NCI-H774 (cell line): Measurements from ENCODE around the gene CAMK2B.

Experiments
- DNase-seq: peaks from one replicate; lab custom pipeline; 2025; lab: John Stamatoyannopoulos, UW

The CAMK2B gene

GRCh38 chr7:44329888-44330287 lies 4.5 kb upstream of the CAMK2B start:
- DNase-seq = no peak

- no peak for DNase-seq
Measured at GRCh38 chr7:44329081-44329480, 3.7 kb upstream of the CAMK2B start.

GRCh38 chr7:44327981-44328380 lies 2.6 kb upstream of the CAMK2B start:
- DNase-seq = no peak

DNA sequence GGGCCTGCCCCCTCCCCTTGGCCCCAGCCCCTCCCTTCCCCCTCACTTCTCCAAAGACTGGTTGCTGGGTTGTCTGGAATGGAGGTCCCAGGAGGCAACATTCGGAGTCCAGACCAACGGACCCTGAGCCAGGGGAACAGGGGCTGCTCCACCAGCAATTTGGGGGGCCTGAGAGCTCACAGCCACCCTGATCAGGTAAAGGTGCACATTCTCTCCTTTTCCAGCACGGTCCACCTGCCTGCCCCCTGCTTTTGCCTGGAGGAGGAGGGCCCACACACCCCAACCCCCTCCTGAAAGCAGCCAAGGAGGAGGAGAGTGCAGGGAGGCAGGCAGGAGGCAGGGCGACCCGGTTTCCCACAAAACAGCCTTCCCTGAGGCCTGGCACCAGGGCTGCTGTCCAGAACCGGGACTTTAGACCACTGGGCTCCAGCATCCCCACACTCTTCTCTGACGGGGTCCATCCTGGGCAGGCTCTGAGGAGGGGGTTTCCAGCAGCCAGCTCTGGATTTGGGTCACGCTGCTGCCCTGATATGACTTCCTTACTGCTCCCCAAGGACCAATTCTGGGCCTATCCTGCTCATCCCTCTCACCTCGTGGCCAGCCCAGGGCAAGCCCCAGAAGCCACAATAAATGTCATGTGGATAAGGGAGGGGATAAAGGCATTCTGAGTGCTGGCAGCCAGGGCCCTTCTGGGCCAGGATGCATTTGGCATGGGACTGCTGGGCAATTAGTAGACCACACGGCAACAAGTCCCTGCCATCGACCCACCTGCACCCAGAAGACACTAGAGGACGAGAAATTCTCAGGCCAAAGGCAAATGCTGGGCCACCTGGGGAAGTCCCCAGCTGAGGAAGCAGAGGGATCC lies 1.1 kb upstream of the CAMK2B start:
- DNase-seq = no peak

DNA sequence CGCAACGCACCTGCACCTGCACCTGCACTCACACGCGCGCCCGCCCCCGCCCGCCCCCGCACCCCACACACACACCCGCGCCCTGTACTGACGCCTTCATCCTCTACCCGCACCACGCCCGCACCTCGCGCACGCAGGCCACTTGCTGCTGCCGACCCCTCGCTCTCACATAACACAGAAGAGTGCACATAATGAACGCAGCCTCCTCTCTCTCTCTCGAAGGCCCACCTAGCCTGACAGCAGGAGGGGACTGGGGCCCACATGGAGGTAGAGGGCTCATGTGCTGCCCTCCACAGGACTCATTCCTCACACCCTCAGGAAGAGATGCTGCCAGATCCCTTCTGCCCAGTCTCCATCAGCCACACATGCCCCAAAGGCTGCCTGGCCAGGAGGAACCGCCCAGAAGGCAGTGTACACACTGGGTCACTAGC lies 432 bp upstream of the CAMK2B start:
- DNase-seq = no peak

GRCh38 chr7:44324481-44325200 lies 753 bp downstream of the CAMK2B start:
- DNase-seq = no peak

DNA sequence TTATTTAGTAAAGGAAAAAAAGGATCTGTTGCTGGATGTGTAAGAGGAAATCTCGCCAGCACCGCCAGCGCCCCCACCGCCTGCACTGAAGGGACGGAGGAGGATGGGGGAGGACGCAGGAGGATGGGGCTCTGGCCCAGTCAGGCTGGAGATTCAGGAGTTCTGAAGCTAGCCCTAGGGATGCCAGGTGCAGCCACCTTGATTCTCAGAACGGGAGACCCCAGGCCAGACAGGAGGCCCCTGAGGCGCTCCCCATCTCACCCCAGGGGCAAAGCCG lies 1.3 kb downstream of the CAMK2B start:
- no peak for DNase-seq

- DNase-seq = no peak
Measured at GRCh38 chr7:44323381-44324203, 1.8 kb downstream of the CAMK2B start.

- no peak for DNase-seq
Measured at GRCh38 chr7:44322631-44323363, 2.6 kb downstream of the CAMK2B start.

DNA sequence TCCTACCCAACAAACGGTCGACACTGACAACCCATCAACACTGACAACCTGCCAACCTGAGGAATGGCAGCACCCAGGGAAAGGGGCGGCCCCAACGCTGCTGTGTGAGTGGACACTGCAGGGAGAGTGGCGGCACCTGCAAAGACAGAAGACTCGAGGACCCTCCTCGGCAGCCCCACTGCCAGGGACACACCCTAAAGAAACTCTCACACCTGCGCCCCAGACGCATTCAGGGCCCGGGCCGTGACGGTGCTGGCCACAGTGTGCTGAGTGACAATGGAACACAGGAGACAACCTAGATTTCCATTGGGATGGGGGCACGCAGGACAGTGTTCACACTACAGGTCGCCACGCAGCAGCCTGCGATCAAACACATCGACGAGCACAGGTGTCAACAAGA lies 3.6 kb downstream of the CAMK2B start:
- no peak for DNase-seq

DNA sequence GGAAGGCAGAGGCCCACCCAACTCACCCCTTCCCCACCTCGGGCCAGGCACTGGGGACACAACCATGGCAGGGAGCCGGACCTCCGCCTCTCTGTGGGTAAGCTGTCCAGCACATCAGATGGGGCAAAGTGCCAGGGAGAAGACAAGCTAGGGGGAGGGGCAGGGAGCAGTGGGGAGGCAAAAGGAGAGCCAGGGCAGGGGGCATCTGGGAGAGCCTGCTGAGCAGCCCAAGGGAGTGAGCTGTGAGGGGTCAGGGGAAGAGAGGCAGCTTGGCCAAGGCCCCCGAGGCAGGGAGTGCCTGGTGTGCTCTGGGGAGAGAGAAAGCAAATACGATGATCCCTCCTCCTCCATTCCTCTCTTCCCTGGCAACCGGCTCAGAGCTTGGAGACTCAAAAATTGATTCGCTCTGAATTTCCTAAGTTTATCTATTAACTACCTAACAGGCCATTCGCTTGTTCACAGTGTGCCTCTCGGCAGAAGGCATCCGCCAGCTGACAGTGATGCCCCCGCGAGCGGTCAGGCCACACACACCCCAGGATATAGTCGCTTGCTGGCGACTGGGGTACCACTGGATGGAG lies 4.5 kb downstream of the CAMK2B start:
- DNase-seq = no peak

- no peak for DNase-seq
Measured at GRCh38 chr7:44320141-44320540, 5.3 kb downstream of the CAMK2B start.

DNA sequence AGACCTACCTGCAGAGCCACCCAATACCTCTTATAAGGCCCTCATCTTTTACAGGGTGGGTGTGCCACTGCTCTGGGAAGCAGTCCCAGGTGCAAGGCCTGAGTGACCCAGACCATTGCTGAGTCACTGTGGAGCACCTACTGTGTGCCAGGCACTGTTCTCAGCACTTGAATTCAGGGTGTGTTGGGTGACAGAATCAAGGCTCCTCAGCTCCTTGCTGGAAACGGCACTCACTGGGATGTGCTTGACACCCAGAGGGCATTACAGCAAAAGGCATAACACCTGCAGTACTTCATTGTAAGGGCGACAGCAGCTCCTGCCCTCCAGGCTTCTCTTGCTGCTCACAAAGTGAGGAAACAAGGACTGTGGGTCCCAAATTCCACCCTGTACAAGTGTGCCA lies 7.1 kb downstream of the CAMK2B start:
- DNase-seq = no peak

- no peak for DNase-seq
Measured at GRCh38 chr7:44315301-44315903, 10.0 kb downstream of the CAMK2B start.

DNA sequence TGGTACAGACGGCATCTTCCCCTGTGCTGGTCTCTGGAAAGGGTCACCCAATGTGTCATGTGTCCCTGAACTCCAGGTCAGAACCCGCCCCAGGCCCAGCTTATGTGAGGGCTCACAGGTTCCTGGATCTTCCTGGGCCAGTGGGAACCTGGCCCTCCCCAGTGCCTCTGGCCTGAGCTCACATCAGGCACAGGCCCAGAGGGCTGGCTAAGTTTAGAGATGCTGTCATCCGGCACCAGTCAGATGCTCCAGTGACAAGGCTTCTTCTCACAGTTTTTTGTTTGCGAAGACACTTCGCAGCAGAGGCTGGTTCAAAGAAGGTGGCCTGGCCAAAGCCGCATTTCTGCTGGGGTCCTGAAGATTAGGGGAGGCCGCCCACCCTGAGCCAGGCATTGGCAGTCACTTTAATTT lies 11.8 kb downstream of the CAMK2B start:
- no peak for DNase-seq

- no peak for DNase-seq
Measured at GRCh38 chr7:44313016-44313415, 12.4 kb downstream of the CAMK2B start.

GRCh38 chr7:44311561-44312495 lies 13.6 kb downstream of the CAMK2B start:
- DNase-seq = no peak

- no peak for DNase-seq
Measured at GRCh38 chr7:44310221-44310848, 15.1 kb downstream of the CAMK2B start.

- DNase-seq = peak; percentile 45
Measured at GRCh38 chr7:44309271-44310091, 15.9 kb downstream of the CAMK2B start.
